IMR-90 (cell line): ENCODE measurements around the gene MAN1C1. TPM values are rescaled to one million over a fixed set of nuclear protein-coding genes. Genes with fewer than 3 reads are reported as not detected.

ENCODE experiments used
- ATAC-seq: fragments of 200-7000 bp; cut with Tn5 transposase; 2 replicates; pipeline ENCODE4 v1.9.1; 2020; ENCODE audit warnings: low read depth, mild to moderate bottlenecking, moderate library complexity
- BruUV-seq: library from RNA; stranded (reverse); fragments of 400-500 nt; replicated peaks from 2 replicates; lab custom pipeline; 2021; lab: Mats Ljungman, UMichigan
- CTCF ChIA-PET: fragments of 300-600 bp; formaldehyde crosslinking; extraction: SDS; loops from one replicate; lab custom pipeline; 2021; ENCODE audit warnings: antibody characterized with exemption; lab: Yijun Ruan, JAX
- POLR2A ChIA-PET: fragments of 300-600 bp; sonication (Branson Sonifier 250); formaldehyde crosslinking; loops from one replicate; lab custom pipeline; 2022; ENCODE audit warnings: antibody characterized with exemption; ENCODE audit not compliant: unreplicated experiment; lab: Charles Lee
- DNase-seq: peaks from one replicate; pipeline ENCODE4 v3.0.0; 2013
- H2AFZ ChIP-seq: replicated peaks from 2 replicates; pipeline ENCODE3; 2013; ENCODE audit warnings: low read length, mild to moderate bottlenecking; ENCODE audit not compliant: poor library complexity
- H2AK5ac ChIP-seq: 2 replicates; pipeline ENCODE4 v1.6.1; 2013; ENCODE audit warnings: low read depth, low read length, inconsistent platforms
- H2AK9ac ChIP-seq: replicated peaks from 2 replicates; pipeline ENCODE3; 2013; ENCODE audit warnings: mild to moderate bottlenecking, low read depth, low read length, moderate library complexity; ENCODE audit not compliant: poor library complexity
- H2BK120ac ChIP-seq: 2 replicates; pipeline ENCODE4 v1.6.1; 2013; ENCODE audit warnings: low read depth, low read length, inconsistent platforms
- H2BK15ac ChIP-seq: 3 replicates; pipeline ENCODE4 v1.6.1; 2013; ENCODE audit warnings: low read depth, low read length, inconsistent platforms
- H2BK20ac ChIP-seq: 2 replicates; pipeline ENCODE4 v1.6.1; 2013; ENCODE audit warnings: low read depth, mild to moderate bottlenecking, inconsistent platforms, low read length, moderate library complexity
- H2BK5ac ChIP-seq: 2 replicates; pipeline ENCODE4 v1.6.1; 2013; ENCODE audit warnings: mild to moderate bottlenecking, low read depth, low read length, inconsistent platforms; ENCODE audit not compliant: poor library complexity, severe bottlenecking
- H3K14ac ChIP-seq: replicated peaks from 2 replicates; pipeline ENCODE4 v1.6.1; 2013; ENCODE audit warnings: low read depth, low read length, inconsistent platforms
- H3K18ac ChIP-seq: 2 replicates; pipeline ENCODE4 v1.6.1; 2013; ENCODE audit warnings: low read depth, low read length, control low read depth
- H3K23ac ChIP-seq: 2 replicates; pipeline ENCODE4 v1.6.1; 2013; ENCODE audit warnings: low read depth, low read length, inconsistent platforms
- H3K27ac ChIP-seq: 2 replicates; pipeline ENCODE4 v1.5.1; 2013; ENCODE audit warnings: mild to moderate bottlenecking, control low read depth, low read length; ENCODE audit not compliant: insufficient read depth
- H3K27me3 ChIP-seq: 2 replicates; pipeline ENCODE4 v1.6.1; 2013; ENCODE audit warnings: low read length; ENCODE audit not compliant: control insufficient read depth, insufficient read depth
- H3K36me3 ChIP-seq: 2 replicates; pipeline ENCODE4 v1.6.1; 2013; ENCODE audit warnings: low read length, mixed read lengths; ENCODE audit not compliant: control insufficient read depth, insufficient read depth
- H3K4ac ChIP-seq: 2 replicates; pipeline ENCODE4 v1.6.1; 2013; ENCODE audit warnings: low read depth, low read length, inconsistent platforms
- H3K4me1 ChIP-seq: 2 replicates; pipeline ENCODE4 v1.6.1; 2013; ENCODE audit warnings: low read length, mixed read lengths; ENCODE audit not compliant: control insufficient read depth, insufficient read depth
- H3K4me2 ChIP-seq: 2 replicates; pipeline ENCODE4 v1.6.1; 2013; ENCODE audit warnings: low read depth, mild to moderate bottlenecking, control low read depth, low read length, moderate library complexity
- H3K4me3 ChIP-seq: 2 replicates; pipeline ENCODE4 v1.5.1; 2013; ENCODE audit warnings: low read depth, mild to moderate bottlenecking, control low read depth, low read length, moderate library complexity; ENCODE audit not compliant: insufficient read depth
- H3K56ac ChIP-seq: 2 replicates; pipeline ENCODE4 v1.6.1; 2013; ENCODE audit warnings: low read length, inconsistent platforms; ENCODE audit not compliant: insufficient read depth; ENCODE audit errors: extremely low read depth
- H3K79me1 ChIP-seq, 2 experiments: 2 replicates each; pipeline ENCODE4 v1.6.1; 2013; ENCODE audit warnings: low read length in 2 of 2, inconsistent platforms in 1 of 2, low read depth in 1 of 2
- H3K9ac ChIP-seq: 2 replicates; pipeline ENCODE4 v1.6.1; 2013; ENCODE audit warnings: low read depth, low read length, control low read depth
- H3K9me1 ChIP-seq: 2 replicates; pipeline ENCODE4 v1.6.1; 2013; ENCODE audit warnings: low read length, inconsistent platforms; ENCODE audit not compliant: insufficient read depth
- H3K9me3 ChIP-seq: 2 replicates; pipeline ENCODE4 v1.6.1; 2013; ENCODE audit warnings: low read length; ENCODE audit not compliant: control insufficient read depth, insufficient read depth
- H4K20me1 ChIP-seq: 2 replicates; pipeline ENCODE4 v1.6.1; 2013; ENCODE audit warnings: low read length, inconsistent platforms; ENCODE audit not compliant: insufficient read depth
- H4K5ac ChIP-seq: 2 replicates; pipeline ENCODE4 v1.6.1; 2013; ENCODE audit warnings: mild to moderate bottlenecking, low read depth, low read length, control low read depth
- H4K8ac ChIP-seq, 2 experiments: 2 replicates each; pipeline ENCODE4 v1.6.1; 2013; ENCODE audit warnings: low read depth in 2 of 2, low read length in 2 of 2, control low read depth in 1 of 2, inconsistent platforms in 1 of 2
- H4K91ac ChIP-seq: 2 replicates; pipeline ENCODE4 v1.6.1; 2013; ENCODE audit warnings: low read depth, low read length, inconsistent platforms; ENCODE audit not compliant: insufficient read depth
- BHLHE40 ChIP-seq: fragments of 150-350 bp; IDR thresholded peaks from 2 replicates; pipeline ENCODE4 v1.6.1; 2016; ENCODE audit warnings: mild to moderate bottlenecking, low read depth, low read length
- CEBPB ChIP-seq: IDR thresholded peaks from 2 replicates; pipeline ENCODE4 v1.6.1; 2012; ENCODE audit warnings: low read depth, low read length, improper control_type of control experiment
- CHD1 ChIP-seq: IDR thresholded peaks from 2 replicates; pipeline ENCODE4 v1.6.1; 2012; ENCODE audit warnings: low read depth, low read length, improper control_type of control experiment
- CTCF ChIP-seq: conservative IDR thresholded peaks from 2 replicates; pipeline ENCODE4 v1.5.1; 2012; ENCODE audit warnings: mild to moderate bottlenecking, low read depth, low read length, improper control_type of control experiment
- ELK1 ChIP-seq: fragments of 150-350 bp; IDR thresholded peaks from 2 replicates; pipeline ENCODE4 v1.6.1; 2016; ENCODE audit warnings: low read depth, mild to moderate bottlenecking, low read length, moderate library complexity, borderline replicate concordance
- FOS ChIP-seq: fragments of 150-350 bp; IDR thresholded peaks from 2 replicates; pipeline ENCODE4 v1.6.1; 2016; ENCODE audit warnings: low read depth, low read length
- MAZ ChIP-seq: IDR thresholded peaks from 2 replicates; pipeline ENCODE4 v1.6.1; 2012; ENCODE audit warnings: low read depth, mild to moderate bottlenecking, low read length, improper control_type of control experiment, moderate library complexity, borderline replicate concordance
- MXI1 ChIP-seq: IDR thresholded peaks from 2 replicates; pipeline ENCODE4 v1.6.1; 2012; ENCODE audit warnings: low read depth, mild to moderate bottlenecking, low read length, moderate library complexity, borderline replicate concordance
- POLR2A ChIP-seq: IDR thresholded peaks from 2 replicates; pipeline ENCODE4 v1.6.1; 2012; ENCODE audit warnings: mild to moderate bottlenecking, low read depth, low read length
- RAD21 ChIP-seq: IDR thresholded peaks from 2 replicates; pipeline ENCODE4 v1.6.1; 2012; ENCODE audit warnings: low read length, improper control_type of control experiment
- RCOR1 ChIP-seq: IDR thresholded peaks from 2 replicates; pipeline ENCODE4 v1.6.1; 2012; ENCODE audit warnings: mild to moderate bottlenecking, low read length, improper control_type of control experiment; ENCODE audit not compliant: insufficient replicate concordance
- RFX5 ChIP-seq: IDR thresholded peaks from 2 replicates; pipeline ENCODE4 v1.8.0; 2012; ENCODE audit warnings: low read depth, mild to moderate bottlenecking, low read length, moderate library complexity
- SMC3 ChIP-seq: fragments of 150-350 bp; IDR thresholded peaks from 2 replicates; pipeline ENCODE4 v1.6.1; 2016; ENCODE audit warnings: low read depth, mild to moderate bottlenecking, antibody characterized with exemption, low read length, moderate library complexity
- USF2 ChIP-seq: fragments of 150-350 bp; IDR thresholded peaks from 2 replicates; pipeline ENCODE4 v1.6.1; 2017; ENCODE audit warnings: mild to moderate bottlenecking, antibody characterized with exemption, low read length, low read depth
- WGBS, 2 experiments: methylation state at CpG; one replicate each; pipeline versions ENCODE4 v1.1.5 to v1.1.7; 2013; ENCODE audit warnings: missing lambda C conversion rate in 2 of 2; ENCODE audit not compliant: insufficient read length in 1 of 2; ENCODE audit errors: extremely low coverage in 2 of 2; 5-methylcytosine and 5-hydroxymethylcytosine counted together
- dilution Hi-C: fragments of 300-500 bp; cut with HindIII; formaldehyde crosslinking; loops from one replicate; pipeline ENCODE4 v1.14.3; 2018; ENCODE audit warnings: low sequenced_read_pairs; ENCODE audit not compliant: unreplicated experiment
- in situ Hi-C: fragments of 300-500 bp; cut with MboI; formaldehyde crosslinking; loops from 3 replicates; pipeline ENCODE4 v1.14.3; 2019; ENCODE audit warnings: low sequenced_read_pairs, inconsistent platforms, mixed read lengths
- intact Hi-C: fragments of 100-400 bp; cut with micrococcal nuclease; formaldehyde crosslinking; loops from 2 replicates; pipeline ENCODE4 v1.10.0; 2022
- polyA plus RNA-seq, 3 experiments: library from polyadenylated mRNA; depleted of rRNA; stranded (reverse); fragments of >200 nt; gene quantifications; 2 replicates each; pipeline ENCODE4 v1.2.3, GENCODE V29; 2012; ENCODE audit warnings: low replicate concordance in 1 of 3
- total RNA-seq: library from RNA; depleted of rRNA; stranded (reverse); fragments of >200 nt; gene quantifications from 2 replicates; pipeline ENCODE4 v1.2.3, GENCODE V29; 2012

The MAN1C1 gene
- total and polyA plus RNA-seq, 2 of the 4 experiments (the other 2 are of a cell fraction): 3.2 to 11.3 TPM

GRCh38 chr1:25813071-25813733, 196.6 kb downstream of the MAN1C1 start:
- no peak overlapping the region for H2AK5ac ChIP-seq
- H2BK20ac ChIP-seq: no peak overlapping the region
- H4K5ac ChIP-seq: no peak overlapping the region
- no peak overlapping the region for H3K9ac ChIP-seq
- no peak overlapping the region for H2BK15ac ChIP-seq
- in situ Hi-C loops (loop anchor here (25.0 kb wide), 2 partner anchors 401 to 576 kb away; partner anchors contain the start of genes RHCE, RSRP1 and SYF2), dilution Hi-C loops (no loop called here), intact Hi-C loops (loop anchor here (10.0 kb wide), 1 partner anchor 568 kb away; the partner anchor contains the start of gene RSRP1)
- H3K9me1 ChIP-seq: 0 out of 2 replicates have a peak, but pooled peaks cover 4% of the 10 kb centered on the region
- H3K18ac ChIP-seq: no peak overlapping the region
- no peak overlapping the region for H3K56ac ChIP-seq
- H3K27me3 ChIP-seq: no peaks in the 10 kb centered on the region
- peaks cover 11% of the 10 kb centered on the region for H4K20me1 ChIP-seq
- H3K4ac ChIP-seq: no peak overlapping the region
- no peaks in the 10 kb centered on the region for H3K9me3 ChIP-seq
- TF ChIP-seq RAD21 (no peak), MAZ (no peak), POLR2A (no peak), SMC3 (no peak), FOS (no peak), CTCF (no peak), BHLHE40 (no peak), CHD1 (no peak), RFX5 (no peak), ELK1 (no peak), CEBPB (no peak), USF2 (no peak), RCOR1 (no peak), MXI1 (no peak)
- H3K79me1 ChIP-seq: peaks cover 0 to 17% of the 10 kb centered on the region in 2 experiments; a peak in 2 of 4 replicates
- no peak overlapping the region for H2AFZ ChIP-seq
- POLR2A ChIA-PET: no interaction called here
- H4K8ac ChIP-seq: no peak overlapping the region
- CTCF ChIA-PET: interaction anchor here (0.6 kb wide), 1 partner anchor 12 kb away, joined by 3 read pairs; no protein-coding TSS in a partner anchor
- BruUV-seq: no TSS peak
- H3K27ac ChIP-seq: no peak overlapping the region
- H2BK120ac ChIP-seq: no peak overlapping the region
- no peak overlapping the region for H3K23ac ChIP-seq
- H3K36me3 ChIP-seq: peaks cover 52% of the 10 kb centered on the region
- H2AK9ac ChIP-seq: peak overlapping the region; percentile 45
- ATAC-seq: no peak
- no peak overlapping the region for H3K14ac ChIP-seq
- no peak overlapping the region for H3K4me2 ChIP-seq
- no peak for DNase-seq
- 81% methylated on average over 3 of the region's 11 CpGs; no CpG with 5 or more reads in 1 of the 2 experiments for WGBS, 2 experiments
- no peaks in the 10 kb centered on the region; the same call in 1 of the 2 replicates for H3K4me1 ChIP-seq
- no peak overlapping the region for H3K4me3 ChIP-seq
- H2BK5ac ChIP-seq: no peak overlapping the region
- H4K91ac ChIP-seq: no peak overlapping the region
